ENCODE data around the gene ATP2A3.

Gene ATP2A3

DNA sequence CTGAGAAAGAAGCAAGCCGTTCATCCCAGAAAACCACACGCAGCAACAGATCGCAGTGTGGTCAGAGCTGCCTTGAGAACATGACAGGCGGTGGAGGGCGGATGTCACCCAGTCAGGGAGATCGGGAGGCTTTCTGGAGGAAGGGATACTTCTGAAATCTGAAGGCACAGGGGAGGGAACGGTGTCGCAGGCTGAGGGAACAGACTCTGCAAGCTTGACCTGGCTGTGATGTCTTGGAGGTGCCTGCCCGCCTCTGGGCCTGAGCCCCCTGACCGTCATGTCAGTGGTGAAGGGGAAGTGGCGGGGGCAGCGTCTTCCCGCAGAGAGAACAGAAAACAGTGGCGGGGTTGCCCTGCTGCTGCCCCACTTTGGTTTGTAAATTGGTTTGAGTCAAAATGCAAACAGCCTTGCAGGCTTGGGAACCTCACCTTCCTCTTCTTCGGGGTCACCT, 8.1 kb upstream of the ATP2A3 start:
- peak in 2 of 5 experiments; percentile 22 to 24 for DNase-seq

DNA sequence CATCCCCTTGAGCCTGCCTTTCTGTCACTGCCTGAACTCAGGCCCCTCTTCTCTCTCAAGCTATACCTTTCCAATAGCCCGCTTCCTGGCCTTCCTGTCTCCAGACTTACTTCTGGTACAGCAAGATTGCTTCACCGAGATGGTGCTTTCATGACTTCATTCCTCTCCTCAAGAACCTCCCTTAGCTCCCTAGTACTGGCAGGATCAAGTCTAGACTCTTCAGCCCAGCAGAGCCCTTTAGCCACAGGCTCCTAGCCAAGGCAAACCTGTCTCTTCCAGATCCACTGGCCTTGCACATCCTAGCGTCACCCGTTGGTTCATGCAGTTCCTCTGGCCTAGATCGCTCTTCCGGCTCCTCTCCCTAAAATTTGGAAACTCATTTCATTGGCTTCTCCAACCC, 6.4 kb upstream of the ATP2A3 start:
- no peak for DNase-seq

- no peak for DNase-seq
These were observed 5.7 kb upstream of the ATP2A3 start for GRCh38 chr17:3969963-3970362.

- peak in 1 of 5 experiments; percentile 35 for DNase-seq
These were observed 4.8 kb upstream of the ATP2A3 start for GRCh38 chr17:3968886-3969524.

GRCh38 chr17:3968015-3968414, 3.8 kb upstream of the ATP2A3 start:
- no peak for DNase-seq

DNA sequence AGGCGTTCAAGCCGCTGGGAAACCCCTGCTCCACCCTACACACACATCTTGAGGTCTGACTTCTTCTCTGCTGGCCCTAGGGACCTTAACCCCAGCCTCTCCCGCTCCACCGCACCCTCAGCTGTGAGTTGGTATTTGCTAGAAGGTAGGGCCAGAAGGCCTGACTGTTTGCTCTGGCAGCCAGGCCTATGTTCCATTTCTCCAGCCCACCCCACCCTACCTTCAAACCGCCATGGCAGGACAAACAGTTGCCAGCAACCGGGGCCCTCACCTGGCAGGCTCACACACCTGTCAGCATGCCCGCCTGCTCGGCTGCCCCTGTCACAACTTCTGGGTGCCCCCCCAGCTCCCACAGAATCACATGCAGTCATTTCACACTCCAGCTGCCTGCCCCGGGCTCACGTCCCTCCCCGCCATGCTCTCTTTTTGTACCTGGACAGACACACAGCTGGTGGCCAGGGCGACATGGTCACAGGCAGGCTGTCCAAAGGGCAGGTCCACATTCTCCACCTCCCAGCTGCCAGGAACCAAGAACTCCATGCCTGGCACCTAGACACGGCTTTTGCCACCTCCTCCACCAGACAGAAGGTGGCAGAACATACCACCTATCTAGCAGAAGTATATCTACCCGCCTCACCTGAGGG, 2.6 kb upstream of the ATP2A3 start:
- DNase-seq: no peak

- DNase-seq: peak in 4 of 5 experiments; percentile 45 to 89 (median 59)
These were observed 1.0 kb upstream of the ATP2A3 start for GRCh38 chr17:3965118-3965800.

- DNase-seq: peak; percentile 18 to 90 (median 71)
These were observed 718 bp downstream of the ATP2A3 start for GRCh38 chr17:3963237-3964201.

GRCh38 chr17:3962965-3963236, 1.3 kb downstream of the ATP2A3 start:
- DNase-seq: no peak

- no peak for DNase-seq
These were observed 1.8 kb downstream of the ATP2A3 start for GRCh38 chr17:3962217-3962964.

DNA sequence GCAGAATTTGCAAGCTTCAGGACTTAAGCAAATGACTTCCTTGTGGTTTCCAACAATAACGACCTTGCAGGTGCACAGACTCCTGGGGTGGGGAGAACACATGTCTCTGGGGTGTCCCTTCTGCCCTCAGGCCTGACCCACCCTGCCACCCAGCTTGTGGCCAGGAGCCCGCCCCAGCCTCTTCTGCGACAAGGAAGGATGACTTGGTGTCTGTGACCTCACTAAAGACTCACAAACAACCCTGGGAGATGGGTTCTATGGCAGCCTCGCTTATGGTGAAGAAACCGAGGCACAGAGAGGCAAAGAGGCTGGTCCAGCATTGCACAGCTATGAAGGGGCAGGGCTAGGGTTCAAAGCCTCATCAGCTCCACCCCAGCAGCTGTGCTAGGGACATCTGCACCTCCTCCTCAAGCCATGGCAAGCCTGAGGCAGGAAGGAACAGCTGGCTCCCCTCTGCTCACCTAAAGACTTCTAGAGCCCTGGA, 2.6 kb downstream of the ATP2A3 start:
- peak in 2 of 5 experiments; percentile 62 to 73 for DNase-seq

GRCh38 chr17:3960764-3961163, 3.5 kb downstream of the ATP2A3 start:
- DNase-seq: no peak

GRCh38 chr17:3959921-3960601, 4.2 kb downstream of the ATP2A3 start:
- no peak for DNase-seq

- DNase-seq: no peak
These were observed 4.8 kb downstream of the ATP2A3 start for GRCh38 chr17:3959295-3959899.

GRCh38 chr17:3957735-3958599, 6.3 kb downstream of the ATP2A3 start:
- DNase-seq: no peak

GRCh38 chr17:3956983-3957382, 7.3 kb downstream of the ATP2A3 start:
- DNase-seq: no peak

DNA sequence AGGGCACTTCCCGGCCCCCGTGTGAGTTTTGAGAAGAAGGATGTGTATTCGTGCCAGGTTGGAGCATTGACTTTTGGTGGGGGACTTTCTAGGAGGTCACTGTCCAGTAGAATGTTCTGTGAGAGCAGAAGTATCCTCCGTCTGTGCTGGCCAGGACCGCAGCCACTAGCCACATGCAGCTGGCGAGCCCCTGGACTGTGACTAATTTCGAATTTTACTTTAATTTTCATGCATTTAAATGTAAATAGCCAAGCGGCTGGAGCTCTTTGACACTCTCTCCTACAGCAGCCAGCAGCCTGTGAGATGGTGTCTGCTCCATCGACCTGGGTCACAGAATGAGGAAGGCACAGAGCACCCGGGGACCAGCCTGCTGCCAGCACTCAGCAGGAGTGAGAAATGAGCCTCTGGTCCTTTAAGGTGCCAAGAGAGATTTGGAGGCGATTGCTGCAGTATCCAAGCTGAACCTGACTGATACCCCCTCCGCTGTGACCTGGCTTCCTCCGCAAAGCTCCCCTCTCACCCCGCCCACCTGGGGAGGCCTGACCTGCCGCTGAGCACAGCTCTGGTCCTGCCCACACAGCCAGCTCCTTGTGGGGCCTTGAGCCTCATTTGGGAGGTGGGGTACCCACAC, 7.8 kb downstream of the ATP2A3 start:
- DNase-seq: no peak

- no peak for DNase-seq
These were observed 8.6 kb downstream of the ATP2A3 start for GRCh38 chr17:3955673-3955988.

- DNase-seq: no peak
These were observed 9.1 kb downstream of the ATP2A3 start for GRCh38 chr17:3954976-3955672.

Data from T-helper 2 cell (primary cell).